Kidney epithelial cell (primary cell): ENCODE measurements around the gene NAALAD2. TPM values are rescaled to one million over a fixed set of nuclear protein-coding genes. Genes with fewer than 3 reads are reported as not detected.
"Not testable (repeated sequence)": the region's sequence is repeated elsewhere in the genome, so short reads cannot be mapped to it uniquely, and the experiment has no call there.

Experiments
- DNase-seq: peaks from one replicate; pipeline ENCODE4 v3.0.0-alpha.2; 2010; ENCODE audit warnings: low read depth
- H3K27me3 ChIP-seq: 2 replicates; pipeline ENCODE4 v1.6.0; 2011; ENCODE audit warnings: low read length; ENCODE audit not compliant: control insufficient read depth, insufficient read depth
- H3K36me3 ChIP-seq: 2 replicates; pipeline ENCODE4 v1.5.1; 2011; ENCODE audit warnings: low read length; ENCODE audit not compliant: control insufficient read depth, insufficient read depth
- H3K4me3 ChIP-seq: 2 replicates; pipeline ENCODE4 v1.5.1; 2011; ENCODE audit warnings: low read depth, mild to moderate bottlenecking, control low read depth, low read length
- total RNA-seq: library from RNA; depleted of rRNA; stranded (reverse); fragments of >200 nt; gene quantifications from 2 replicates; pipeline ENCODE4 v1.2.3, GENCODE V29; 2015
- TF ChIP-seq, protein P1 (sequence below): IDR thresholded peaks from 2 replicates; pipeline ENCODE4 v1.5.1; 2011; ENCODE audit warnings: mild to moderate bottlenecking, moderate library complexity, low read length, control low read depth, inconsistent platforms; ENCODE audit not compliant: insufficient read depth, poor library complexity, severe bottlenecking

NAALAD2 gene
- total RNA-seq, 1 donor from 2014 or later, result 0.88 TPM

- DNase-seq, result no peak
- Histone ChIP-seq H3K4me3 (no peak overlapping the region), H3K27me3 (no peaks in the 10 kb centered on the region), H3K36me3 (no peaks in the 10 kb centered on the region)
- TF ChIP-seq, protein P1, sequence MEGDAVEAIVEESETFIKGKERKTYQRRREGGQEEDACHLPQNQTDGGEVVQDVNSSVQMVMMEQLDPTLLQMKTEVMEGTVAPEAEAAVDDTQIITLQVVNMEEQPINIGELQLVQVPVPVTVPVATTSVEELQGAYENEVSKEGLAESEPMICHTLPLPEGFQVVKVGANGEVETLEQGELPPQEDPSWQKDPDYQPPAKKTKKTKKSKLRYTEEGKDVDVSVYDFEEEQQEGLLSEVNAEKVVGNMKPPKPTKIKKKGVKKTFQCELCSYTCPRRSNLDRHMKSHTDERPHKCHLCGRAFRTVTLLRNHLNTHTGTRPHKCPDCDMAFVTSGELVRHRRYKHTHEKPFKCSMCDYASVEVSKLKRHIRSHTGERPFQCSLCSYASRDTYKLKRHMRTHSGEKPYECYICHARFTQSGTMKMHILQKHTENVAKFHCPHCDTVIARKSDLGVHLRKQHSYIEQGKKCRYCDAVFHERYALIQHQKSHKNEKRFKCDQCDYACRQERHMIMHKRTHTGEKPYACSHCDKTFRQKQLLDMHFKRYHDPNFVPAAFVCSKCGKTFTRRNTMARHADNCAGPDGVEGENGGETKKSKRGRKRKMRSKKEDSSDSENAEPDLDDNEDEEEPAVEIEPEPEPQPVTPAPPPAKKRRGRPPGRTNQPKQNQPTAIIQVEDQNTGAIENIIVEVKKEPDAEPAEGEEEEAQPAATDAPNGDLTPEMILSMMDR, result no peak
Observed at GRCh38 chr11:90229791-90230190, 95.3 kb downstream of the NAALAD2 start.

DNA sequence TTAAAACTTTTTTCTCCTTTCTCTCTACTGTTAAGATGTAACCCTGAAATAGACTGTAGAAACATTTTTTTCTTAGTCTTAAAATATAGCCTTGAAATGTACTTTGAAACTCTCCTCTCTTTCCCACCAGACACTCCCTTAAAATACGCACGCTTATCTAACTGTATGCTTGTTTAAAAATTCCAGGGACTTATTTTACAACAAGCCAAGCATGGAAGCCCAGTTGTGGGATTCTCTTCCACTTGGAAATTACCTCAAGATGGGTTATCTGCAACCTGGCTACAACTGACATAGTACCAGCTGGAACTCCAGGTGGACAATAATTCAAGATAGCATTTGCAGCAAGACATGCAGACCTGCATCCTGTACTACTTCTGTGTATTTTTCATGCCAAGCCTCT, 100.5 kb downstream of the NAALAD2 start:
- TF ChIP-seq, protein P1, result no peak
- Histone ChIP-seq H3K36me3 (no peaks in the 10 kb centered on the region), H3K27me3 (no peaks in the 10 kb centered on the region), H3K4me3 (no peak overlapping the region)
- no peak for DNase-seq

DNA sequence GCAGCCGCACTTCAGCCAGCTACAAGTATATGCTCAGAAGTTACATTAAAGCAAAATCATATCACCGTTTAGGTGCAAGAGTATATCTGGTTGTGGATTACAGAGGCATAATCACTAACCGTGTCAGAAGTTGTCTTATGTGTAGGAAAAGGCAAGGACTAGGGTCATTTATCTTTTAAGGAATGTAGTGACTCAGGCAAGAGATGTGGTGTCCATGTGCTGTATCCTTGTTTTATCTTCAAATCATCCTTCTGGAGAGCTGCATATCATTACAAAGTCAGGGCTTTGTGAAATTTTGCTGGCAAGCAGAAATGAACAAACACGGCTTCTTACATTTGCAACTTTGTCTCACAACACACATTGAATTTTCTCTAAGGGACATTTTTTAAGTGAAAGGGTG, 101.1 kb downstream of the NAALAD2 start:
- TF ChIP-seq, protein P1, result no peak
- H3K27me3 ChIP-seq, result no peaks in the 10 kb centered on the region
- no peak overlapping the region for H3K4me3 ChIP-seq
- no peaks in the 10 kb centered on the region for H3K36me3 ChIP-seq
- no peak for DNase-seq

GRCh38 chr11:90237004-90237403, 102.5 kb downstream of the NAALAD2 start:
- H3K36me3 ChIP-seq, result no peaks in the 10 kb centered on the region
- TF ChIP-seq, protein P1, result no peak
- H3K4me3 ChIP-seq, result no peak overlapping the region
- no peak for DNase-seq
- no peaks in the 10 kb centered on the region for H3K27me3 ChIP-seq

DNA sequence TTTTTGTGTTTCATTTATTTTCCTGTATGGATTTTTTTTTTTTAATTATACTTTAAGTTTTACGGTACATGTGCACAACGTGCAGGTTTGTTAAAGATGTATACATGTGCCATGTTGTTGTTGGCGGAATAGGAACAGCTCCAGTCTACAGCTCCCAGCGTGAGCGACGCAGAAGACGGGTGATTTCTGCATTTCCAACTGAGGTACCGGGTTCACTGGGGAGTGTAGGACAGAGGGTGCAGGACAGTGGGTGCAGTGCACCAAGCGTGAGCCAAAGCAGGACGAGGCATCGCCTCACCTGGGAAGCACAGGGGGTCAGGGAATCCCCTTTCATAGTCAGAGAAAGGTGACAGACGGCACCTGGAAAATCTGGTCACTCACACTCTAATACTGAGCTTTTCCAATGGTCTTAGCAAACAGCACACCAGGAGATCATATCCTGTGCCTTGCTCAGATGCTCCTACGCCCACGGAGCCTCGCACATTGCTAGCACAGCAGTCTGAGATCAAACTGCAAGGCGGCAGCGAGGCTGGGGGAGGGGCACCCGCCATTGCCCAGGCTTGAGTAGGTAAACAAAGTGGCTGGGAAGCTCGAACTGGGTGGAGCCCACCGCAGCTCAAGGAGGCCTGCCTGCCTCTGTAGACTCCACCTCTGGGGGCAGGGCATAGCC, 105.6 kb downstream of the NAALAD2 start:
- not testable (repeated sequence) for H3K36me3 ChIP-seq, H3K27me3 ChIP-seq, DNase-seq, H3K4me3 ChIP-seq

DNA sequence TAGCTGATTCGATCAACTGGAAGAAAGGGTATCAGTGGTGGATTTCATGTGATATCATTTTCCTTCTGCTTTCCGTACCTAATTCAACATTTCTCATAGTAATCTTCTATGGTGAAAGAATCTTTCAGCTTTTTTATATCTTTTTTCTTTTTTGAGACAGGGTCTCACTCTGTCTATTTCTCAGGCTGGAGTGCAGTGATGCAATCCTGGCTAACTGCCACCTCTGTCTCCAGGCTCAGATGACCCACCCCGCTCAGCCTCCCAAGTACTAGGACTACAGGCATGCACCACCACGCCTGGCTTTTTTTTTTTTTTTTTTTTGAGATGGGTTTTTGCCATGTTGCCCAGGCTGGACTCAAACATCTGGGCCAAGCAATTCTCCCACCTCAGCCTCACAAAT, 107.0 kb downstream of the NAALAD2 start:
- TF ChIP-seq, protein P1, result no peak
- H3K36me3 ChIP-seq, result no peaks in the 10 kb centered on the region
- no peak overlapping the region for H3K4me3 ChIP-seq
- H3K27me3 ChIP-seq, result no peaks in the 10 kb centered on the region
- no peak for DNase-seq

Other genes with a start within 250 kb of the NAALAD2 start
- not detected in 2 replicates for gene TRIM49D1, start 212.4 kb upstream of the NAALAD2 start, total RNA-seq
- gene TRIM49D2, start 210.6 kb upstream of the NAALAD2 start, total RNA-seq, result not detected in 2 replicates
- not detected in 2 replicates for gene TRIM64, start 168.6 kb upstream of the NAALAD2 start, total RNA-seq
- gene TRIM49C, start 103.6 kb upstream of the NAALAD2 start, total RNA-seq, result not detected in 2 replicates
- not detected in 2 replicates for gene UBTFL1, start 48.7 kb upstream of the NAALAD2 start, total RNA-seq
- 48.3 and 49.2 TPM in 2 replicates for gene CHORDC1, start 88.4 kb downstream of the NAALAD2 start, total RNA-seq